Mesodermal cell (in vitro differentiated cells): ENCODE results near the gene CALML6.

Source experiments
- H3K27ac ChIP-seq: 2 replicates; pipeline ENCODE4 v1.7.0; 2013; ENCODE audit warnings: mild to moderate bottlenecking, low read depth, low read length, moderate library complexity; ENCODE audit not compliant: severe bottlenecking
- H3K36me3 ChIP-seq: 2 replicates; pipeline ENCODE4 v1.7.1; 2013; ENCODE audit warnings: mild to moderate bottlenecking, low read length, moderate library complexity; ENCODE audit not compliant: control insufficient read depth, insufficient read depth
- H3K4me1 ChIP-seq: one replicate; pipeline ENCODE4 v1.7.1; 2013; ENCODE audit warnings: mild to moderate bottlenecking, low read length; ENCODE audit not compliant: insufficient read depth, control insufficient read depth, poor library complexity, severe bottlenecking
- H3K4me3 ChIP-seq: 2 replicates; pipeline ENCODE4 v1.7.0; 2013; ENCODE audit warnings: low read length, control low read depth, mild to moderate bottlenecking; ENCODE audit not compliant: insufficient read depth, poor library complexity, severe bottlenecking; ENCODE audit errors: extremely low read depth
- H3K9me3 ChIP-seq: 2 replicates; pipeline ENCODE4 v1.7.1; 2013; ENCODE audit warnings: mild to moderate bottlenecking, low read length, moderate library complexity; ENCODE audit not compliant: control insufficient read depth
- WGBS, 2 experiments: methylation state at CpG; one replicate each; pipeline ENCODE4 v1.1.5; 2013; ENCODE audit warnings: missing lambda C conversion rate in 2 of 2; ENCODE audit not compliant: insufficient coverage in 2 of 2; 5-methylcytosine and 5-hydroxymethylcytosine counted together

The CALML6 gene

DNA sequence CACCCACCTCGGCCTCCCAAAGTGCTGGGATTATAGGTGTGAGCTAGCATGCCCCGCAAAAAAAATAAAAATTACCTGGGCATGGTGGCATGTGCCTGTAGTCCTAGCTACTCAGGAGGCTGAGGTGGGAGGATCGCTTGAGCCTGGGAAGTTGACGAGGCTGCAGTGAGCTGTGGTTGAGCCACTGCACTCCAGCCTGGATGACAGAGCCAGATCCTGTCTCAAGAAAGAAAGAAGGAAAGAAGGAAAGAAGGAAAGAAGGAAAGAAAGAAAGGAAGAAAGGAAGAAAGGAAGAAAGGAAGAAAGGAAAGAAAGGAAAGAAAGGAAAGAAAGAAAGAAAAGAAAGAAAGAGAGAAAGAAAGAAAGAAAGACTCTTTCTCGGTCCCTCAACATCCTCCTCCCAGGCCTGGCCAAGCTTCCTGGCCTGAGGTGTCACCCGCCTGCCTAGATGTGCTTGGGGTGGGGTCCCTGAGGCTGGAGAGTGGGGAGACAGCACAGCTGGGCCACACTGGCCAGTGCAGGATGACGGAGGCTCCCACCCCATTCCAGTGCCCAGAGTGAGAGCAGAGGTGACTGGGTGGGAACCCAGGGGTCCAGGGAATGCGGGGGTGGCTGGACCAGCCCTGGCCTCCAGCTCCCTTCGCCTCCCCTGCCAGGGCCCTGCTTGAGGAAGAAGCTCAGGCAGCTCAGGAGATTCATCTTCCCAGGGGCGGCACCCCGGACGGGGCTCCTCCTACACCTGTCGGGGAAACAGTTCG, 14.0 kb upstream of the CALML6 start:
- Histone ChIP-seq H3K9me3 (no peaks in the 10 kb centered on the region), H3K4me3 (no peak overlapping the region), H3K4me1 (no peaks in the 10 kb centered on the region), H3K36me3 (no peaks in the 10 kb centered on the region), H3K27ac (no peak overlapping the region)
- 83 to 91% methylated on average over 11 to 12 of the region's 14 CpGs for WGBS, 2 experiments

DNA sequence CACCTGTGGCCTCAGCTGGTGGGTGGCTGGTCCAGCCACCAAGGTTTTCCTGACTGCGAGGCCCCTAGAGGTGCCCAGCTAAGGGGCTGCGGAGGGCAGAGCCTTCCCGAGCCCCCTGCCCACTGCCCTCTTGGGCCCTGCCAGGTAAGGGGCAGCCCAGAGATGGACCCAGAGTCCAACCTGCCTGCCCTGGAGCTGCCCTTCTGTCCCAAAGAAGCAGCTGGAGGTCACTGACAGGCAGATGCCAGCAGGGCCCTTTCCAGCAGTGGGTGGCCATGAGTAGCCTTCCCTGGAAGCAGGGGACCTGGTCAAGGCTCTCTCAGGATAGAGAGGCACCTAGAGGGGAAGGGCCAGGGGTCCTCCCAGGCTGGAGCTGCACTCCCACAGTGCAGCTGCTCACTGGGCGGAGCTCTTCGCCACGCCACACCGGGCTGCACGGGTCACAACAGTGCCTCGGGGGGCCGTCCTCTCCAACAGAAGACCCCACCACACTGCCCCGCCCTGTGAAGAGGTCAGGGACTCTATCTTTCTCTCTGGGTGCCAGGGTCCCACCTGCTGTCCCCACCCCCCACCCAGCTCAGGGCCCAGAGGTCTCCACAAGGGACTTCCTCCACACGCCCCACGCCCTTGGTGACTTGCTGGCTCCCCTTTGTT, 13.3 kb upstream of the CALML6 start:
- H3K27ac ChIP-seq, result no peak overlapping the region
- 90 to 91% methylated on average over 9 to 13 of the region's 13 CpGs for WGBS, 2 experiments
- H3K4me3 ChIP-seq, result no peak overlapping the region
- H3K4me1 ChIP-seq, result peaks cover under 1% of the 10 kb centered on the region
- no peaks in the 10 kb centered on the region for H3K9me3 ChIP-seq
- no peaks in the 10 kb centered on the region for H3K36me3 ChIP-seq

DNA sequence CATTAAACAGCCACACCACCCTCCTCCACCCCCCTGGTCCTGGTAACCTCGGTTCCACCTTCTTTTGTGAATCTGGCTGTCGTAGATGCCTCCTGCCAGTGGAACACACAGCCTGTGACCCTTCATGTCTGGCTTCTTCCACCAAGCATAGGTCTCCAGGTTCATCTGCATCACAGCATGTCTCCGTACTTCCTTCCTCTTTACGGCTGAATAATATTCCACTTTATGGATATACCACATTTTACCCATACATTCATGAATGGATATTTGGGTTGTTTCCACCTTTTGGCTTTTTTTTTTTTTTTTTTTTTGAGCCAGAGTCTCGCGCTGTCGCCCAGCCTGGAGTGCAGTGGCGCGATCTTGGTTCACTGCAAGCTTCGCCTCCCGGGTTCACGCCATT, 11.8 kb upstream of the CALML6 start:
- H3K27ac ChIP-seq, result no peak overlapping the region
- H3K4me3 ChIP-seq, result no peak overlapping the region
- 87 to 100% methylated on average over 2 of the region's 12 CpGs for WGBS, 2 experiments
- H3K4me1 ChIP-seq, result peaks cover 9% of the 10 kb centered on the region
- H3K9me3 ChIP-seq, result no peaks in the 10 kb centered on the region
- H3K36me3 ChIP-seq, result no peaks in the 10 kb centered on the region

DNA sequence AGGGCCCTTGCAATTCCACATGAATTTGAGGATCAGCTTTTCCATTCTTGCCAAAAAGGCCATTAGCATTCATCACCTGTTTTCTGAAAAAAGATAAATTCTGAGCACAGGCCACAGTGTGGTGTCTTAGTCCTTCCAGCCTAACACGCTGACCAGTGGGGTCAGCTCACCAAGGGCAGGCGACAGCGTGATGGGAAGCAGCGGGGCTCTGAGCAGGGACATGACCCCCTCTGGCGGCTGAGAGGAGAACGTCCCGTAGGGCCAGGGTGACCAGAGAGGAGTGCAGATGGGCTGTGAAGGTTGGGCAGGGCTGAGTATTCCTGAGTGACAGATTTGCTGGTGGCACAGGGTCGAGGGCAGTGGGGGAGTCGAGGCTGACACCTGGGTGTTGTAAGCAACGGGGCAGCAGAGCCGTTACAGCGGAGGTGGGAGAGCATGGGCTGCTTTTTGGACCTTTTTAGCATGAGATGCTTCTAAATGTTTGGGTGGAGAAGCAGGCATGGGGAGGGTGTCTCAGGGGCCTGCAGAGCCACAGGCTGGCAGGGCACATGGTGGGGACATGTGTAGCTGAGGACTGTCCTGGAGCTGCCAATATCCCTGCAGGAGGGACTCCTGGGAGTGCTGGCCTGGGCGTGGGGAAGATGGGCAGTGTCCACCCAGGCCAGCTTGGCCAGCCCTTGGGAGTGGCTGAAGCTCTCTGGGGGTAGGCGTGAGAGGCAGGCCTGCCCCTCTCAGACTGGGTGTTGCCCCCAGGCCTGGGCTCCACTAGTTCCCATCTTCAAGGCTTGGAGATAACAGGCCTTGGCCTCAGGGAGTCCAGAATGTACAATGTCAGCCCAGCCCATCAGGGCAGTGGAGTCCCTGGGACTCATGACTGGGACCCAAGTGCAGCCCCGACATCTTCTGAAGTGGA, 8.6 kb upstream of the CALML6 start:
- 27 to 29% methylated on average over 15 of the region's 15 CpGs for WGBS, 2 experiments
- Histone ChIP-seq H3K4me1 (peaks cover 11% of the 10 kb centered on the region), H3K27ac (peak overlapping the region; percentile 23), H3K4me3 (no peak overlapping the region), H3K9me3 (no peaks in the 10 kb centered on the region), H3K36me3 (no peaks in the 10 kb centered on the region)

DNA sequence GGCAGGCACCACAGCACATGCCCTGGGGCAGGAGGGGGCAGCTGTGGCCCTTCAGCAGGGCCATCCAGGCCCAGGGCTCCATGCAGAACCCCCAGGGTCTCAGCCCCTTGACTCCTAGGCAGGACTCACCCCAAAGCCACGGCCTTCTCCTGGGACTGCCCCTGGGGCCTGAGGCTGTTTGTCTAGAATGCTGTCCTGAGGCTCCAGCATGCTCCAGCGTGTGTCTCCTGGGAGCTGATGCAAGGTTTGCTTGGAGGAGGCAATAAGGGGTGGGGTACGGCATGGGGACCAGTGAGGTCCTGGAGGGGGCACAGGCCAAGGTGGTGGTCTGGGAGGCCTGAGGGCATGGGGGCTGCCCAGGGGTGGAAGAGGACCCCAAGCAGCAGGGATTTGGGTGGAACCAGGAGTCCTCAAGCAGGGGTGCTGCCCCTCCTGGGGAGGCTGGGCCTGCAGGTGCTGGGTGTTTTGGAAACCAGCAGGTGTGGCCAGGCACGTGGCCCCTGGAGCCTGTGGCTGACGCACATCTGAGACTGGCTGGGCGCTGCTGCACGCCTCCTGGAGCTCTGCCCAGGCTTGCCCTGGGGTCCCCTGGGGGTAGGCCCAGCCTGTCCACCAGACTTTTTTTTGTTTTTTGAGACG, 7.8 kb upstream of the CALML6 start:
- WGBS, 2 experiments, result 92 to 97% methylated on average over 6 to 8 of the region's 8 CpGs
- no peaks in the 10 kb centered on the region for H3K9me3 ChIP-seq
- no peaks in the 10 kb centered on the region for H3K36me3 ChIP-seq
- H3K4me1 ChIP-seq, result peaks cover 11% of the 10 kb centered on the region
- no peak overlapping the region for H3K4me3 ChIP-seq
- H3K27ac ChIP-seq, result no peak overlapping the region

DNA sequence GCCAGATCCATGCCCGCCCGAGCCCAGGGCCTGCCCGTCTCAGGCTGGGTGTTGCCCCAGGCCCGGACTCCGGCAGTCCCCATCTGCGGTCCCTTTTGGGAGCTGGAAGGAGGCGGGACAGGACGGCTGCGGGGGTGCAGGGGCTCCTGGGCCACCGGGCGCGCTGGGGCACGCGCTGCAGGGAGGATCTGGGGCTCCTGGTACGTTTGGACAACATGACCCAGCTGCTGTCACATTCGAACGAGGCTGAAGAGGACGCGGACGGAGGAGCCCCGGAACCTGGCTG, 6.6 kb upstream of the CALML6 start:
- H3K4me1 ChIP-seq, result peaks cover 11% of the 10 kb centered on the region
- no peaks in the 10 kb centered on the region for H3K9me3 ChIP-seq
- H3K27ac ChIP-seq, result no peak overlapping the region
- H3K4me3 ChIP-seq, result peak overlapping the region; percentile 57
- WGBS, 2 experiments, result 24 to 26% methylated on average over 21 of the region's 21 CpGs
- no peaks in the 10 kb centered on the region for H3K36me3 ChIP-seq

DNA sequence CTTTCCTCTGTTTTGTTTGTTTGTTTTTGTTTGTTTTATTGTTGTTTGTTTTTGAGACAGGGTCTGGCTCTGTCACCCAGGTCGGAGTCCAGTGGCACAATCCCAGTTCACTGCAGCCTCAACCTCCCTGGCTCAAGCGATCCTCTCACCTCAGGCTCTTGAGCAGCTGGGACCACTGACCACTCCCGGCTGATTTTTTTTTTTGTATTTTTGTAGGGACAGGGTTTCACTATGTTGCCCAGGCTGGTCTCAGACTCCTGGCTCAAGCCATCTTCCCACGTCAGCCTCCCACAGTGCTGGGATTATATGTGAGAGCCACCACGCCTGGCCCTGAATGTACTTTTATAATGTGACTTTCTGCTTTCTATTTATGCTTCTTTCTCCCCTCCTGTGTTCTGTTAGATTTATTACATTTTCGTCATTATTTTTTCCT, 5.0 kb upstream of the CALML6 start:
- Histone ChIP-seq H3K36me3 (no peaks in the 10 kb centered on the region), H3K27ac (peak overlapping the region; percentile 57), H3K9me3 (no peaks in the 10 kb centered on the region), H3K4me1 (peaks cover 11% of the 10 kb centered on the region), H3K4me3 (peak overlapping the region; percentile 57)
- 80 to 100% methylated on average over 2 of the region's 6 CpGs for WGBS, 2 experiments

DNA sequence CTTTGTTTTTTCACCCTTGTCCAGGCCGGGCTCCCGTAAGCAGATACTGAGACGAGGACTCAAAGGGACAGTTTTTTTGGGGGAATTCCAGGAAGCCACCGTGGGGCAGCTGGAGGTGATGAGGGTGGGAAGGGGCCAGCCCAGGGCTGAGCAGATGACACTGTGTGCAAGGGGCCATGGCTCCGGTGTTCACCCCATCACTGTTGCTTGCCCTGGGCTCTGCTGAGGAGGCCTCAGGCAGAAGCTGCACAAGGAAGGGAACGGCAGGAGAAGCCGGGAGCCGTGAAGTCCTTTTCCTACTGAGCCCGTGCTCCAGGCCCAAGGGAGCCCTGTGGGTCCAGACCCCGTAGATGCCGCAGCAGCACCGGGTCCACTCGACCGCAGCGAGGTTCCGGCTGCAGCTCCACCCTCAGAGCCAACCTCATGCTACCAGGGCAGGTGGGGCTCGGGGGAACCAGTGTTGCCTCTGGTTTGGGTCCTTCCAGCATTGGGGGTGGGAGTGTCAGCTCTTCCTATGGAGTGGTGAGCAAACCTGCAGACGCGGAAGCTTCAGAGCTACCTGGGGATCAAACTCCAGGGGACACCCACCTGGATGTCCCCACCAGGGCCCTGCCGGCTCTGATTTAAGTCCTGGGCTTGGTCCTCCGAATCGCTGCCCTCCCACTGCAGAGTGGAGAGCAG, 4.3 kb upstream of the CALML6 start:
- 94 to 96% methylated on average over 12 to 22 of the region's 22 CpGs for WGBS, 2 experiments
- Histone ChIP-seq H3K27ac (no peak overlapping the region), H3K36me3 (no peaks in the 10 kb centered on the region), H3K4me1 (peaks cover 11% of the 10 kb centered on the region), H3K9me3 (no peaks in the 10 kb centered on the region), H3K4me3 (no peak overlapping the region)

DNA sequence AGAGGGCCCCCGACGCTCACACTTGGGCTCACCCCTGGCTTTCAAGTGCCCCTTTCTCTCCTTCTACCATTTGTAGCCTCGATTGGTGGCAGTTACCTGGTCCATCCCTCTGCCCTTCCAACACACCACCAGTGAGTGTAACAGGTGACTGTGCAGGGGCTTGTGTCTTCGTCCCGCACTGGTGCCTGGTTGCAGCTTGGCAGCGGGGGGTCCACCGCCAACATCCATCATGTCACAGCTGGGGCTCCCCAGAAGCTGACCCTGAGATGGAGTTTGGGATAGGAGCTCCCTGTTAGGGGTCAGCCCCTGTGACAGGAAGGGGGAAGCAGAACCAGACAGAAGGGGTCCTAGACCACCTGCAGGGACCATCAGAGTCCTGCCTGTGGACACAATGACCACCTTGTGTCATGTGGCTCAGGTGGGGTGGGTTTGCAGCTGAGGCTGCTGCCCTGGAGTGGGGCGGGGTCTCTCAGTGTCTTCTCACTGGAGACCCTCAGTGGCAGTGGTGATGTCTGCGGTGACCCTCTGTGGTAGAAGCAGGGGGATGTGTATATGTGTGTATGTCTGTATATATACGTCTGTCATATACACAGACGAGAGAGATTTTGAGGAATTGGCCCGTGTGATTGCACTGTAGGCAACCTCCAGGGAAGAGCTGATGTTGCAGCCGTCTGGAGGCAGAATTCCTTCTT, 3.6 kb upstream of the CALML6 start:
- no peaks in the 10 kb centered on the region for H3K36me3 ChIP-seq
- no peak overlapping the region for H3K4me3 ChIP-seq
- no peak overlapping the region for H3K27ac ChIP-seq
- WGBS, 2 experiments, result 91 to 93% methylated on average over 7 to 11 of the region's 13 CpGs
- H3K9me3 ChIP-seq, result no peaks in the 10 kb centered on the region
- peaks cover 11% of the 10 kb centered on the region for H3K4me1 ChIP-seq
